HG03039 (cell line): ENCODE results near the gene MAML3.

Experiments
- ATAC-seq: cut with Tn5 transposase; IDR thresholded peaks from one replicate; pipeline ENCODE4 v1.9.1; 2021; ENCODE audit warnings: mild to moderate bottlenecking, moderate library complexity; ENCODE audit not compliant: unreplicated experiment

Gene MAML3

GRCh38 chr4:139880841-139881240, 273.1 kb downstream of the MAML3 start:
- no peak for ATAC-seq

GRCh38 chr4:139878050-139878449, 275.9 kb downstream of the MAML3 start:
- no peak for ATAC-seq

GRCh38 chr4:139876337-139876941, 277.5 kb downstream of the MAML3 start:
- no peak for ATAC-seq

GRCh38 chr4:139875411-139875825, 278.6 kb downstream of the MAML3 start:
- no peak for ATAC-seq

GRCh38 chr4:139873111-139873860, 280.7 kb downstream of the MAML3 start:
- ATAC-seq = no peak

GRCh38 chr4:139872274-139872673, 281.7 kb downstream of the MAML3 start:
- ATAC-seq = no peak

GRCh38 chr4:139869810-139870209, 284.2 kb downstream of the MAML3 start:
- ATAC-seq = no peak

GRCh38 chr4:139866276-139866962, 287.6 kb downstream of the MAML3 start:
- ATAC-seq = no peak

- no peak for ATAC-seq
Measured at GRCh38 chr4:139865537-139865936, 288.4 kb downstream of the MAML3 start.

GRCh38 chr4:139863531-139863930, 290.5 kb downstream of the MAML3 start:
- no peak for ATAC-seq

GRCh38 chr4:139861471-139861870, 292.5 kb downstream of the MAML3 start:
- no peak for ATAC-seq

GRCh38 chr4:139860435-139861024, 293.5 kb downstream of the MAML3 start:
- ATAC-seq = no peak

GRCh38 chr4:139859876-139860275, 294.1 kb downstream of the MAML3 start:
- ATAC-seq = no peak

GRCh38 chr4:139858436-139859205, 295.4 kb downstream of the MAML3 start:
- peak; percentile 97 for ATAC-seq

- ATAC-seq = no peak
Measured at GRCh38 chr4:139857977-139858376, 296.0 kb downstream of the MAML3 start.

GRCh38 chr4:139857021-139857420, 297.0 kb downstream of the MAML3 start:
- ATAC-seq = no peak

GRCh38 chr4:139854668-139855403, 299.1 kb downstream of the MAML3 start:
- ATAC-seq = no peak

- ATAC-seq = no peak
Measured at GRCh38 chr4:139853309-139853708, 300.7 kb downstream of the MAML3 start.

- no peak for ATAC-seq
Measured at GRCh38 chr4:139852612-139853269, 301.2 kb downstream of the MAML3 start.

- no peak for ATAC-seq
Measured at GRCh38 chr4:139851639-139852038, 302.3 kb downstream of the MAML3 start.
